GM21526 (cell line): ENCODE measurements around the gene LRP3.
"Not testable (repeated sequence)": the region's sequence is repeated elsewhere in the genome, so short reads cannot be mapped to it uniquely, and the experiment has no call there.

Experiments
- ATAC-seq: cut with Tn5 transposase; IDR thresholded peaks from one replicate; pipeline ENCODE4 v1.9.1; 2021; ENCODE audit warnings: moderate library complexity; ENCODE audit not compliant: unreplicated experiment, low FRiP score

LRP3 gene

GRCh38 chr19:33201886-33202545 lies 7.9 kb downstream of the LRP3 start:
- no peak for ATAC-seq

GRCh38 chr19:33202546-33203507 lies 8.7 kb downstream of the LRP3 start:
- ATAC-seq = no peak

GRCh38 chr19:33203529-33203928 lies 9.4 kb downstream of the LRP3 start:
- no peak for ATAC-seq

- ATAC-seq = no peak
Measured at GRCh38 chr19:33204136-33204973, 10.2 kb downstream of the LRP3 start.

- ATAC-seq = no peak
Measured at GRCh38 chr19:33205110-33205509, 11.0 kb downstream of the LRP3 start.

- no peak for ATAC-seq
Measured at GRCh38 chr19:33205531-33206260, 11.6 kb downstream of the LRP3 start.

- no peak for ATAC-seq
Measured at GRCh38 chr19:33206261-33207039, 12.3 kb downstream of the LRP3 start.

GRCh38 chr19:33207040-33207620 lies 13.0 kb downstream of the LRP3 start:
- ATAC-seq = no peak

GRCh38 chr19:33207903-33208302 lies 13.8 kb downstream of the LRP3 start:
- ATAC-seq = no peak

GRCh38 chr19:33208371-33208895 lies 14.3 kb downstream of the LRP3 start:
- ATAC-seq = no peak

GRCh38 chr19:33208904-33209849 lies 15.0 kb downstream of the LRP3 start:
- no peak for ATAC-seq

GRCh38 chr19:33209850-33210230 lies 15.7 kb downstream of the LRP3 start:
- not testable (repeated sequence) for ATAC-seq

- no peak for ATAC-seq
Measured at GRCh38 chr19:33210266-33210940, 16.3 kb downstream of the LRP3 start.

GRCh38 chr19:33211794-33212435 lies 17.8 kb downstream of the LRP3 start:
- no peak for ATAC-seq

- no peak for ATAC-seq
Measured at GRCh38 chr19:33212436-33213172, 18.5 kb downstream of the LRP3 start.

- ATAC-seq = no peak
Measured at GRCh38 chr19:33214596-33214995, 20.5 kb downstream of the LRP3 start.
